ENCODE data around the gene ATP2C2. TPM values are rescaled to one million over a fixed set of nuclear protein-coding genes. Genes with fewer than 3 reads are reported as not detected.

Gene ATP2C2
- total RNA-seq (2022; extraction: Qiagen RNA extraction; ENCODE audit: low read depth), result 0.08 to 0.17 TPM (median 0.09 TPM) in 3 of 5 replicates, not detected in the others

DNA sequence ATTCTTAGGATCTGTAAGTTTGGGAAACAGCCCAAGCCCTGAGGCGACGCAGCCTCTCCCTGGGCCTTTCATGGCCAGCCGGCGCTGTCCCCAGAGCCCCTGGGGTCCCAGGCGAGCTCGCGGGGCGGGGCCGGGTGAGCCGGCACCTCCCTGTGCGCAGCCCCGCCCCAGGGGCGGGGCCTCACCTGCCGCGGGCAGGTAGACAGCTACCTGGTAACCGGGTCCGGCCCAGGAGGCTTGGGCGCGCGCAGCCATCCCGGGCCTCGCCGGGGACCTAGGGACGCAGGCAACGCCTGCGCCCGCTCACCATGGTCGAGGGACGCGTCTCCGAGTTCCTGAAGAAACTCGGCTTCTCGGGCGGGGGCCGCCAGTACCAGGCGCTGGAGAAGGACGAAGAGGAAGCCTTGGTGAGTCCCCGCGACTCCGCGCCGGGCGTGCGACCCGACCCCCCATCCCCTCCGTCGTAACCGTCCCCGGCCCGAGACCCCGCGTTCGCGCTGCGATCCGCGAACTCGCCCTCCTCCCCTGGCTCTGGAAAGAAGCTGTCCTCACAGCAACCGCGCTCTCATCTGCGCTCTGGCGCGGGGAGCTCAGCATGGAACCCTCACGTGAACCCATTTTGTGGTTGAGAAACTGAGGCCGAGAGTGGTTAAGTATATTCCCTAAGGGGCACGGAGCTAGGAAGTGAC, at the start of gene ATP2C2:
Gene ATP2C2, plus strand, starts transcription at position 231 of the 689 bp plus-strand sequence. Its CDS starts 78 bp downstream, at position 309.

GRCh38 chr16:84504420-84505248, 136.3 kb downstream of the ATP2C2 start, which contains the start of gene MEAK7:
Gene MEAK7, minus strand, starts transcription at chr16:84504659. Its CDS starts 6,573 bp downstream, at chr16:84498086.

Other genes starting within 250 kb of the ATP2C2 start
- gene HSDL1, start 223.4 kb upstream of the ATP2C2 start, total RNA-seq (2022; extraction: Qiagen RNA extraction; ENCODE audit: low read depth), result 16.7 to 20.9 TPM (median 17.6 TPM) in 5 replicates
- gene DNAAF1, start 223.2 kb upstream of the ATP2C2 start, total RNA-seq (2022; extraction: Qiagen RNA extraction; ENCODE audit: low read depth), result 0.17 to 0.50 TPM (median 0.35 TPM) in 5 replicates
- 21.7 to 30.5 TPM (median 26.3 TPM) in 5 replicates for gene TAF1C, start 181.5 kb upstream of the ATP2C2 start, total RNA-seq (2022; extraction: Qiagen RNA extraction; ENCODE audit: low read depth)
- not detected in 5 replicates for gene ADAD2, start 177.4 kb upstream of the ATP2C2 start, total RNA-seq (2022; extraction: Qiagen RNA extraction; ENCODE audit: low read depth)
- not detected in 5 replicates for gene KCNG4, start 128.5 kb upstream of the ATP2C2 start, total RNA-seq (2022; extraction: Qiagen RNA extraction; ENCODE audit: low read depth)
- gene WFDC1, start 73.7 kb upstream of the ATP2C2 start, total RNA-seq (2022; extraction: Qiagen RNA extraction; ENCODE audit: low read depth), result not detected in 5 replicates
- 46.2 to 59.6 TPM (median 53.0 TPM) in 5 replicates for gene MEAK7, start 136.1 kb downstream of the ATP2C2 start, total RNA-seq (2022; extraction: Qiagen RNA extraction; ENCODE audit: low read depth)
- 468 to 629 TPM (median 585 TPM) in 5 replicates for gene COTL1, start 249.5 kb downstream of the ATP2C2 start, total RNA-seq (2022; extraction: Qiagen RNA extraction; ENCODE audit: low read depth)